ENCODE measurements around the gene AKAP6.

The AKAP6 gene

GRCh38 chr14:32560209-32560857, 231.2 kb downstream of the AKAP6 start:
- H3K36me3 ChIP-seq (ENCODE audit: insufficient read depth, low read length): no peaks in the 10 kb centered on the region
- H3K9ac ChIP-seq (ENCODE audit: low read depth, low read length): peak overlapping the region; percentile 22
- H3K27me3 ChIP-seq (ENCODE audit: control insufficient read depth, insufficient read depth, low read length): no peaks in the 10 kb centered on the region
- no peak overlapping the region for H3K4me3 ChIP-seq (ENCODE audit: low read length)
- H3K4me2 ChIP-seq (ENCODE audit: low read length): peak overlapping the region; percentile 29
- H3K4me1 ChIP-seq (ENCODE audit: control insufficient read depth, insufficient read depth, low read length): peaks cover 27% of the 10 kb centered on the region
- H3K9me3 ChIP-seq (replicated peaks; ENCODE audit: low read length): no peaks in the 10 kb centered on the region

- Histone ChIP-seq H3K27me3 (ENCODE audit: control insufficient read depth, insufficient read depth, low read length) (no peaks in the 10 kb centered on the region), H3K36me3 (ENCODE audit: insufficient read depth, low read length) (no peaks in the 10 kb centered on the region), H3K4me1 (ENCODE audit: control insufficient read depth, insufficient read depth, low read length) (peaks cover 30% of the 10 kb centered on the region), H3K9ac (ENCODE audit: low read depth, low read length) (no peak overlapping the region), H3K4me3 (ENCODE audit: low read length) (no peak overlapping the region), H3K9me3 (replicated peaks; ENCODE audit: low read length) (no peaks in the 10 kb centered on the region), H3K4me2 (ENCODE audit: low read length) (no peak overlapping the region)
Measured at GRCh38 chr14:32561520-32561919, 232.4 kb downstream of the AKAP6 start.

DNA sequence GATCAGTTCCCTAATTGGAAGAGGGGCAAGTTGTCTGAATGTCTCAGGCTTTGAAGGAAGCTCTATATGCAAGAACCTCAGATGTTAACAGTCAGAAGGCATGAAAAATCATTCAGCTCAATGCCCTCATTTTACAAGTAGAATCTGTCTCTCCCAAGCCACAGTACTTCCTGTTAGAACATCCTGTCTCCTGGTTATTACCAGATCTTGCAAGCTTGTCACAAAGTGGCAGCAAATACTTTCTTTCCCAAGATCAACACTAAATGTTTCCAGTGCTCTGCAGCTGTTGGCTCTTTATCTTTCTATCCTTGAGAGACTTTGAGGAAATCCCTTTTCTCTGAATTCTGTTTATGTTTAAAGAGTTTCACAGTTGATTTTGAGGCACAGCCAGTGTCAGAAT, 235.5 kb downstream of the AKAP6 start:
- Histone ChIP-seq H3K36me3 (ENCODE audit: insufficient read depth, low read length) (no peaks in the 10 kb centered on the region), H3K9ac (ENCODE audit: low read depth, low read length) (peak overlapping the region; percentile 46), H3K27me3 (ENCODE audit: control insufficient read depth, insufficient read depth, low read length) (no peaks in the 10 kb centered on the region), H3K4me2 (ENCODE audit: low read length) (peak overlapping the region; percentile 2), H3K9me3 (replicated peaks; ENCODE audit: low read length) (no peaks in the 10 kb centered on the region), H3K4me3 (ENCODE audit: low read length) (no peak overlapping the region), H3K4me1 (ENCODE audit: control insufficient read depth, insufficient read depth, low read length) (peaks cover 28% of the 10 kb centered on the region)

DNA sequence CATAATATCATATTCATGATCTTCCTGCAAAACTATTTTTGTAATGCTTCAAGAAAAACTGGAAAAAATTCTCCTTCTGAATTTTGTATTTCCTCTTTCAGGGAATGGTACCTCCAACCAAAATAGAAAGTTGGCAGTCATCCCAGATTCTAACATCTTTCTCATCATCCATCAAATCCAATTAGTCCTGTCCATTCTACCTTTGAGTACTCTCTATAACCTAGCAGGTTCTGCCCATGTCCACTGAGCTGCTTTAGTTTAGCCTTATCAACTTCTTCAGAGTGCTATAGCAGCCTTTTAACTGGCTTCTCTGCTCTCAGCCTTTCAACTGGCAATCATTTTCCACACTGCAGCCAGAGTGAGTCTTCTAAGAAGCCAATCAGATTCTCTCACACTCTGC, 236.2 kb downstream of the AKAP6 start:
- no peak overlapping the region for H3K4me3 ChIP-seq (ENCODE audit: low read length)
- no peaks in the 10 kb centered on the region for H3K36me3 ChIP-seq (ENCODE audit: insufficient read depth, low read length)
- H3K27me3 ChIP-seq (ENCODE audit: control insufficient read depth, insufficient read depth, low read length): no peaks in the 10 kb centered on the region
- no peaks in the 10 kb centered on the region for H3K9me3 ChIP-seq (replicated peaks; ENCODE audit: low read length)
- peaks cover 23% of the 10 kb centered on the region for H3K4me1 ChIP-seq (ENCODE audit: control insufficient read depth, insufficient read depth, low read length)
- H3K9ac ChIP-seq (ENCODE audit: low read depth, low read length): no peak overlapping the region
- H3K4me2 ChIP-seq (ENCODE audit: low read length): peak overlapping the region; percentile 2

DNA sequence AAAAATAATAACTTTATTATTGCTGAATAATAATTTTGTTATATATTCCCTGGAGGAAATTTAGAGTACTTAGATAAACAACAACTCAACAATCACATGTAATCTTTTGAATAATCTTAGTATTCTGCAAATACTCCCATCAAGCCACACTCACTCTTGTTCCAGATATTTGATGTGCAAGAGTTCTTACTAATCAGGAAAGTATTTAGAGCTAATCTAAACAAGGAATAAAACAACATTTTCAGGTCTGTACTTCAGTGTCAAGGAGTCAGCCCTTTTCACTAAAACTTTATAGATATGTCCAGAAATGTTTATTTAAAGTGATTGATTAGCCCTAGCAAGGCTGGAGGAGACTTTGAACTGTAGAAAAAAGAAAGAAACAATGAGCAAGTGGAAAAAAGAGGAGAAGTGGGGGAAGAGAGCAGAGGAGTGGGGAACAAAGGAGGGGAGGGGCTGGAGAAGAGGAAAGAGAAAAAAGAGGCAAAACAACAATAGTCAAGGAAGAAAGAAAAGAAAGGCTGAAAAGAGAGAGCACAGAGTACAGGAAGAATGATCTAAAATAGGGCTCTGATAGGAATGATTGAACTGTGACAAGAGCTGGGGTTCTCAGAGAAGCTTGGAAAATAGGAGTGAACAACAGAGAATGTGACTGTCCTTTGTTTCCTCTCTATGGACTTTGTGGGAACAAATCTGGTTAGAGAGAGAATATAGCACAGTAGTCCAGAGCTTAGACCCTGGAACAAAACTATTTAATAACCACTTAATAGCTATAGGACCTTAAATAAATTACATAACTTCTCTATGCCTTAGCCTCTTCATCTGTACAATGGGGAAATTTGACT, 238.7 kb downstream of the AKAP6 start:
- Histone ChIP-seq H3K4me3 (ENCODE audit: low read length) (no peak overlapping the region), H3K4me1 (ENCODE audit: control insufficient read depth, insufficient read depth, low read length) (peaks cover 23% of the 10 kb centered on the region), H3K36me3 (ENCODE audit: insufficient read depth, low read length) (no peaks in the 10 kb centered on the region), H3K4me2 (ENCODE audit: low read length) (no peak overlapping the region), H3K9me3 (replicated peaks; ENCODE audit: low read length) (no peaks in the 10 kb centered on the region), H3K9ac (ENCODE audit: low read depth, low read length) (no peak overlapping the region), H3K27me3 (ENCODE audit: control insufficient read depth, insufficient read depth, low read length) (no peaks in the 10 kb centered on the region)

- Histone ChIP-seq H3K27me3 (ENCODE audit: control insufficient read depth, insufficient read depth, low read length) (peaks cover 6% of the 10 kb centered on the region), H3K36me3 (ENCODE audit: insufficient read depth, low read length) (no peaks in the 10 kb centered on the region), H3K9me3 (replicated peaks; ENCODE audit: low read length) (no peaks in the 10 kb centered on the region), H3K9ac (ENCODE audit: low read depth, low read length) (no peak overlapping the region), H3K4me3 (ENCODE audit: low read length) (no peak overlapping the region), H3K4me2 (ENCODE audit: low read length) (no peak overlapping the region), H3K4me1 (ENCODE audit: control insufficient read depth, insufficient read depth, low read length) (peaks cover 10% of the 10 kb centered on the region)
Measured at GRCh38 chr14:32571551-32571950, 242.5 kb downstream of the AKAP6 start.

DNA sequence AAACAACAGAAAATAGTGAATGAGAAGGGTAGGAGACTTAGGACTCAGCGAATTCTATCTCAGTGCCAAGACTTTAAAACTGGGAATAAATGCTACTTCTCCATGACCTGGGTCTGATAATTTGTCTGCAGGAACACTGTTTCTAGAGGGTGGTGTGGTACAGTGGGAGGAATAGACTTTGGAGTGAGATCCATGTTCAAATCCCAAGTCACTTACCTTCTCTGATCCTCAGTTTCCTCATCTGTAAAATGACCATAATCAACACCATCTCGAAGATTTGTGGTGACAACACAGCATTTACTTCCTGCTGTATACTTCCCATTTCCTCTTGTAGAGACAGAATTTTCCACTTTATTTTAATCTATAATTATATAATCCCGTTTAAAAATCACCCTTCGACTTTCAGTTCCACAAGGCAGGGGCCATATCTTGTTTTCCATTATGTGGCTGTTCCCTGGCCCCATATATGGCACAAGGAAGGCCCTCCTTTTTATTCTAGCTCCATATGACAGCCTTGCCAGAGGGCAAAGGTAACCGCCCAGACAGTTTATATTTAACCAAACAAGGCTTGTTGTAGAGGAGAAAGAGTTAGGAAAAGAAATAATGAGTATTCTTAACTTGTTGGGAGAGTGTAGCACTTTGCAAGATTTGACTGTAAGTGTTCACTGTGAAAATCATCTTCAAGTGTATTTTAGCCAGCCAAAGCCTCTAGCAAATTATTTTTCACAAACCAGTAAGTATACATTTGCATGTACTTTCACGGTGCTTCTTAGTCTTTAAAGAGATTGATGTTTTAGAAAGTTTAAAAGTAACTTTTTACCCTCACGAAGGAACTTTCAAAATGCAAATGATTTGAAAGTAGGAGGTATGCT, 243.1 kb downstream of the AKAP6 start:
- Histone ChIP-seq H3K4me3 (ENCODE audit: low read length) (no peak overlapping the region), H3K36me3 (ENCODE audit: insufficient read depth, low read length) (no peaks in the 10 kb centered on the region), H3K4me2 (ENCODE audit: low read length) (no peak overlapping the region), H3K27me3 (ENCODE audit: control insufficient read depth, insufficient read depth, low read length) (peaks cover 6% of the 10 kb centered on the region), H3K4me1 (ENCODE audit: control insufficient read depth, insufficient read depth, low read length) (peaks cover 12% of the 10 kb centered on the region), H3K9ac (ENCODE audit: low read depth, low read length) (no peak overlapping the region), H3K9me3 (replicated peaks; ENCODE audit: low read length) (no peaks in the 10 kb centered on the region)

GRCh38 chr14:32572867-32573150, 243.7 kb downstream of the AKAP6 start:
- Histone ChIP-seq H3K9ac (ENCODE audit: low read depth, low read length) (no peak overlapping the region), H3K9me3 (replicated peaks; ENCODE audit: low read length) (no peaks in the 10 kb centered on the region)

GRCh38 chr14:32574269-32574668, 245.2 kb downstream of the AKAP6 start:
- Histone ChIP-seq H3K4me2 (ENCODE audit: low read length) (no peak overlapping the region), H3K9ac (ENCODE audit: low read depth, low read length) (no peak overlapping the region), H3K27me3 (ENCODE audit: control insufficient read depth, insufficient read depth, low read length) (peaks cover 6% of the 10 kb centered on the region), H3K36me3 (ENCODE audit: insufficient read depth, low read length) (no peaks in the 10 kb centered on the region), H3K4me3 (ENCODE audit: low read length) (no peak overlapping the region), H3K9me3 (replicated peaks; ENCODE audit: low read length) (no peaks in the 10 kb centered on the region), H3K4me1 (ENCODE audit: control insufficient read depth, insufficient read depth, low read length) (peaks cover 4% of the 10 kb centered on the region)

More at GRCh38 chr14:32572867-32573150, 243.7 kb downstream of the AKAP6 start:
- Histone ChIP-seq H3K4me2 (ENCODE audit: low read length) (no peak overlapping the region), H3K4me3 (ENCODE audit: low read length) (no peak overlapping the region), H3K4me1 (ENCODE audit: control insufficient read depth, insufficient read depth, low read length) (peaks cover 6% of the 10 kb centered on the region), H3K27me3 (ENCODE audit: control insufficient read depth, insufficient read depth, low read length) (peaks cover 6% of the 10 kb centered on the region), H3K36me3 (ENCODE audit: insufficient read depth, low read length) (no peaks in the 10 kb centered on the region)

DNA sequence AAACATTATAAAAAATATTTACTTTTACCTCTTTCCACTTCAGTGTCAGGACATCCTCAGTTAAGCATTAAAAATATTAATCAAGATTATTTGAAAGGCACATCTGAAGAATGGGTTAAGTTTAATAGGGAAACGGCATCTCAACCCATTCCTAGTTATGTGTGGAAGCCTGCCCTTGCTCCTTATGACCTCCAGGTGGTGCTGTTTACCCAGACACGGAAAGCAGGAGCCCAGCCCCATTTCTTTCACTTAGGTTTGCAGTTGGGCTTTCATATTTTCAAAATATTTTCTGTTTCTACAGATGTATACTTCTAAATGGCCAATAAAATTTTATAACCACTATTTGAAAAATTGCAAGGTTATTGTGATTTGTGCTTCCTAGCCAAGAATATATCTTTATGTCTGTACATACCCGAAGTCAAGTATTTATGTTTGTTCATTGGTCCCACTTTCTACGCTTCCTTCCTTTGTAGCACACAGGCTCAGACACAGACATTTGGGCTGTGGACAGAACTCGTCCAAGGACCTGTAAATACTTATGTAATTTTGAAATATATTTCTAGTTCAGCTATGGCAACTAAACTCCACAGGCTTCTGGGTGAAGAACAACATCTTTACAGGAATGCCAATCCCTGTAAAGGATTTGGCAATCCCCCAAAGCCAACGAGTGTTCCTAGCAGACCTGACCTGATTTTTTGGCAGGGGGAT, 247.1 kb downstream of the AKAP6 start:
- Histone ChIP-seq H3K4me2 (ENCODE audit: low read length) (peak overlapping the region; percentile 38), H3K9ac (ENCODE audit: low read depth, low read length) (no peak overlapping the region), H3K4me1 (ENCODE audit: control insufficient read depth, insufficient read depth, low read length) (peaks cover 4% of the 10 kb centered on the region), H3K9me3 (replicated peaks; ENCODE audit: low read length) (no peaks in the 10 kb centered on the region), H3K4me3 (ENCODE audit: low read length) (no peak overlapping the region), H3K27me3 (ENCODE audit: control insufficient read depth, insufficient read depth, low read length) (peaks cover 6% of the 10 kb centered on the region), H3K36me3 (ENCODE audit: insufficient read depth, low read length) (no peaks in the 10 kb centered on the region)

DNA sequence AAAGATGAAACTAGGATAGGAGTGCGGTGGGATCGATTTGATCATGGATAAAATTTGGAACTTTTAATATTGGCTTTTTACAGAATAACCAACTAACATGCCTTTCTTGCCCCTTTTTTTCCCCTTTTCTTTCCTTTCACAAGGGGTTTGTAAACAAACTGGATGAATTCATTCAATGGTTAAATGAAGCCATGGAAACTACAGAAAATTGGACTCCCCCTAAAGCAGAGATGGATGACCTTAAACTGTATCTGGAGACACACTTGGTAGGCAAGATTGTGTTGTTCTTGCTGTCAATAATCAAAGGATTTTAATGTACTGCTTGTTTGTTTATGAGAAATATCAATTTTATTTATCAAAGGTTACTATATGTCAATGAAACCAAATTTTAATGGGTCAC, 247.9 kb downstream of the AKAP6 start:
- H3K9me3 ChIP-seq (replicated peaks; ENCODE audit: low read length): no peaks in the 10 kb centered on the region
- no peak overlapping the region for H3K9ac ChIP-seq (ENCODE audit: low read depth, low read length)
- H3K4me2 ChIP-seq (ENCODE audit: low read length): no peak overlapping the region
- H3K36me3 ChIP-seq (ENCODE audit: insufficient read depth, low read length): no peaks in the 10 kb centered on the region
- H3K4me1 ChIP-seq (ENCODE audit: control insufficient read depth, insufficient read depth, low read length): peaks cover 4% of the 10 kb centered on the region
- H3K4me3 ChIP-seq (ENCODE audit: low read length): no peak overlapping the region
- H3K27me3 ChIP-seq (ENCODE audit: control insufficient read depth, insufficient read depth, low read length): peaks cover 6% of the 10 kb centered on the region
